Ovary (tissue), 9 donors: ENCODE data around the gene PRKCSH. TPM values are rescaled to one million over a fixed set of nuclear protein-coding genes. Genes with fewer than 3 reads are reported as not detected.
"Not testable (repeated sequence)": the region's sequence is repeated elsewhere in the genome, so short reads cannot be mapped to it uniquely, and the experiment has no call there.

Source experiments
- DNase-seq, 5 donors: peaks; one replicate each; pipeline ENCODE4 v3.0.0-alpha.2; 2019 to 2020
- H3K27ac ChIP-seq, 2 donors: fragments of 200-600 bp; one replicate each; pipeline versions ENCODE4 v1.5.1 to v1.8.0; 2019 to 2022
- H3K27me3 ChIP-seq: fragments of 200-600 bp; one replicate; pipeline ENCODE4 v1.8.0; 2022
- H3K36me3 ChIP-seq: fragments of 200-600 bp; sonication (generic); one replicate; pipeline ENCODE4 v1.5.1; 2019
- H3K4me1 ChIP-seq: one replicate; pipeline ENCODE4 v1.8.1; 2013; ENCODE audit warnings: mild to moderate bottlenecking, moderate library complexity; ENCODE audit not compliant: insufficient read depth
- H3K4me3 ChIP-seq: fragments of 200-600 bp; sonication (generic); one replicate; pipeline ENCODE4 v1.5.1; 2017
- H3K9me3 ChIP-seq, 2 donors: fragments of 200-600 bp in 1 of 2; sonication (generic) in 1 of 2; one replicate each; pipeline versions ENCODE4 v1.5.1 to v1.8.1; 2013 to 2019; ENCODE audit warnings: mild to moderate bottlenecking in 1 of 2, moderate library complexity in 1 of 2
- EP300 ChIP-seq: sonication (generic); formaldehyde crosslinking; IDR thresholded peaks from one replicate; pipeline ENCODE4 v1.6.1; 2017; ENCODE audit warnings: antibody characterized with exemption
- POLR2A ChIP-seq: fragments of 450-650 bp; IDR thresholded peaks from one replicate; pipeline ENCODE4 v1.6.1; 2017; ENCODE audit warnings: antibody characterized with exemption, mild to moderate bottlenecking, moderate library complexity
- WGBS, 3 donors: extraction: QIAGEN DNeasy Blood & Tissue Kit in 1 of 3; methylation state at CpG; one replicate each; pipeline versions ENCODE4 v1.1.5 to v1.1.7; 2013 to 2017; 5-methylcytosine and 5-hydroxymethylcytosine counted together
- intact Hi-C, 4 donors: fragments of 100-400 bp; cut with DNase I; formaldehyde crosslinking; loops; one replicate each; pipeline versions ENCODE4 v1.11.0 to v1.15.1; 2022 to 2023
- polyA plus RNA-seq, 2 donors: library from polyadenylated mRNA; stranded (reverse); fragments of 200-250 nt in 1 of 2; fragments of 350-450 nt in 1 of 2; fragmentation: Illumina TruSeq in 1 of 2; extraction: RNeasy Lipid Tissue Mini Kit (QIAGEN cat#74804) in 1 of 2; gene quantifications; one replicate each; pipeline ENCODE4 v1.2.3, GENCODE V29; 2013 to 2014
- total RNA-seq, 7 donors: library from RNA; depleted of rRNA in 2 of 7; stranded (reverse); fragments of >200 nt in 2 of 7; fragmentation: NEBNext Ultra II Directional in 3 of 7; extraction: Animal tissue kit (Norgen Biotek cat#: 25700) in 3 of 7; gene quantifications; one replicate each; pipeline versions ENCODE4 v1.1.0 to v1.2.4, GENCODE V29; 2016 to 2023
- TF ChIP-seq, protein P1 (sequence below), 3 donors: fragments of 450-650 bp in 2 of 3; fragments of 200-600 bp in 1 of 3; IDR thresholded peaks; one replicate each; pipeline versions ENCODE4 v1.5.1 to v1.8.0; 2016 to 2022; ENCODE audit warnings: antibody characterized with exemption in 3 of 3, mild to moderate bottlenecking in 1 of 3
- donor health status: DM: no; HTN: no; CAD: no; lungs with moderate emphysema.
- donor health status: DM: no; HTN: no; CAD: no.
- donor health status: Bipolar disorder and iron deficiency.
- donor health status: DM: yes; HTN: yes; CAD: no.
- donor health status: DM: no; HTN: no; CAD: no.
- donor health status: DM: yes; HTN: yes; CAD: no.

PRKCSH gene
- total and polyA plus RNA-seq, 9 donors = 76.5 to 338 (median 270) TPM

- Histone ChIP-seq H3K27me3 (no peaks in the 10 kb centered on the region), H3K27ac (no peak overlapping the region), H3K4me1 (no peaks in the 10 kb centered on the region), H3K4me3 (no peak overlapping the region), H3K36me3 (no peaks in the 10 kb centered on the region), H3K9me3 (no peaks in the 10 kb centered on the region)
- intact Hi-C loops = no loop called here
- DNase-seq = no peak
- WGBS, 3 donors = 78 to 90% (median 87%) methylated on average over 20 of the region's 20 CpGs
- TF ChIP-seq POLR2A (no peak), EP300 (no peak)
- TF ChIP-seq, protein P1, sequence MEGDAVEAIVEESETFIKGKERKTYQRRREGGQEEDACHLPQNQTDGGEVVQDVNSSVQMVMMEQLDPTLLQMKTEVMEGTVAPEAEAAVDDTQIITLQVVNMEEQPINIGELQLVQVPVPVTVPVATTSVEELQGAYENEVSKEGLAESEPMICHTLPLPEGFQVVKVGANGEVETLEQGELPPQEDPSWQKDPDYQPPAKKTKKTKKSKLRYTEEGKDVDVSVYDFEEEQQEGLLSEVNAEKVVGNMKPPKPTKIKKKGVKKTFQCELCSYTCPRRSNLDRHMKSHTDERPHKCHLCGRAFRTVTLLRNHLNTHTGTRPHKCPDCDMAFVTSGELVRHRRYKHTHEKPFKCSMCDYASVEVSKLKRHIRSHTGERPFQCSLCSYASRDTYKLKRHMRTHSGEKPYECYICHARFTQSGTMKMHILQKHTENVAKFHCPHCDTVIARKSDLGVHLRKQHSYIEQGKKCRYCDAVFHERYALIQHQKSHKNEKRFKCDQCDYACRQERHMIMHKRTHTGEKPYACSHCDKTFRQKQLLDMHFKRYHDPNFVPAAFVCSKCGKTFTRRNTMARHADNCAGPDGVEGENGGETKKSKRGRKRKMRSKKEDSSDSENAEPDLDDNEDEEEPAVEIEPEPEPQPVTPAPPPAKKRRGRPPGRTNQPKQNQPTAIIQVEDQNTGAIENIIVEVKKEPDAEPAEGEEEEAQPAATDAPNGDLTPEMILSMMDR (IDR thresholded peaks at IDR 0.05) = no peak
Observed at GRCh38 chr19:11457831-11458230, 22.4 kb downstream of the PRKCSH start.

GRCh38 chr19:11458236-11458900, 22.9 kb downstream of the PRKCSH start:
- Histone ChIP-seq H3K4me3 (no peak overlapping the region), H3K4me1 (no peaks in the 10 kb centered on the region), H3K9me3 (no peaks in the 10 kb centered on the region), H3K27me3 (no peaks in the 10 kb centered on the region), H3K27ac (no peak overlapping the region), H3K36me3 (no peaks in the 10 kb centered on the region)
- DNase-seq = no peak
- no peak for TF ChIP-seq POLR2A
- TF ChIP-seq EP300 = no peak
- TF ChIP-seq, protein P1 (IDR thresholded peaks at IDR 0.05) = no peak
- intact Hi-C loops = no loop called here
- 78 to 87% (median 80%) methylated on average over 19 of the region's 19 CpGs for WGBS, 3 donors

DNA sequence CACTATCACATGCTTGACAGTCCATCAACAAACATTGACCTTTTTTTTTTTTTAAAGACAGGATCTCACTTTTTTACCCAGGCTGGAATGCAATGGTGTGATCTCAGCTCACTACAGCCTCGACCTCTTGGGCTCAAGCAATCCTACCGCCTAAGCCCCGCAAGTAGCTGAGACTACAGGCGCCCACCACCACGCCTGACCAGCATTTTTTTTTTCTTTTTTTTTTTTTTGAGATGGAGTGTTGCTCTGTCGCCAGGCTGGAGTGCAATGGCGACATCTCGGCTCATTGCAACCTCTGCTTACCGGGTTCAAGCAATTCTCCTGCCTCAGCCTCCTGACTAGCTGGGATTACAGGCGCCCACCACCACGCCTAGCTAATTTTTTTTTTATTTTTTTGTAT, 23.5 kb downstream of the PRKCSH start:
- H3K27ac ChIP-seq, intact Hi-C loops, H3K27me3 ChIP-seq, DNase-seq, H3K9me3 ChIP-seq, H3K36me3 ChIP-seq, H3K4me1 ChIP-seq, H3K4me3 ChIP-seq: not testable (repeated sequence)
- 75 to 78% (median 77%) methylated on average over 11 of the region's 11 CpGs for WGBS, 3 donors

GRCh38 chr19:11460207-11460606, 24.8 kb downstream of the PRKCSH start:
- Histone ChIP-seq H3K36me3 (no peaks in the 10 kb centered on the region), H3K4me1 (no peaks in the 10 kb centered on the region), H3K9me3 (no peaks in the 10 kb centered on the region), H3K4me3 (no peak overlapping the region), H3K27me3 (no peaks in the 10 kb centered on the region), H3K27ac (no peak overlapping the region)
- TF ChIP-seq EP300 = no peak
- no peak for TF ChIP-seq POLR2A
- TF ChIP-seq, protein P1 (IDR thresholded peaks at IDR 0.05) = no peak
- no peak for DNase-seq
- intact Hi-C loops = no loop called here
- 41 to 45% (median 43%) methylated on average over 4 of the region's 4 CpGs for WGBS, 3 donors

- Histone ChIP-seq H3K27me3 (no peaks in the 10 kb centered on the region), H3K27ac (no peak overlapping the region), H3K36me3 (no peaks in the 10 kb centered on the region), H3K9me3 (no peaks in the 10 kb centered on the region), H3K4me1 (no peaks in the 10 kb centered on the region), H3K4me3 (no peak overlapping the region)
- no peak for DNase-seq
- WGBS, 3 donors = 35 to 63% (median 37%) methylated on average over 2 of the region's 2 CpGs
- no peak for TF ChIP-seq EP300
- TF ChIP-seq POLR2A = no peak
- TF ChIP-seq, protein P1 (IDR thresholded peaks at IDR 0.05) = no peak
- intact Hi-C loops = no loop called here
Observed at GRCh38 chr19:11461453-11461852, 26.0 kb downstream of the PRKCSH start.
